HEK293T (cell line): ENCODE data around the gene NABP2.

Experiments used
- CTCF ChIA-PET: fragments of 350-600 bp; formaldehyde crosslinking; extraction: SDS; loops from one replicate; lab custom pipeline; 2021; ENCODE audit warnings: antibody characterized with exemption, inconsistent platforms; lab: Yijun Ruan, JAX
- POLR2A ChIA-PET: fragments of 350-600 bp; formaldehyde crosslinking; extraction: SDS; loops from one replicate; lab custom pipeline; 2020; ENCODE audit warnings: antibody characterized with exemption, inconsistent platforms; lab: Yijun Ruan, JAX
- DNase-seq: peaks from one replicate; pipeline ENCODE4 v3.0.0; 2012; ENCODE audit warnings: mixed read lengths; ENCODE audit errors: extremely low spot score
- ARNT ChIP-seq: fragments of 450-650 bp; IDR thresholded peaks from 2 replicates; pipeline ENCODE4 v1.6.1; 2017; ENCODE audit warnings: mild to moderate bottlenecking
- BHLHE40 ChIP-seq: fragments of 450-650 bp; IDR thresholded peaks from 2 replicates; pipeline ENCODE4 v1.6.1; 2016; ENCODE audit warnings: mild to moderate bottlenecking, moderate library complexity, borderline replicate concordance
- CTBP1 ChIP-seq: fragments of 450-650 bp; IDR thresholded peaks from 2 replicates; pipeline ENCODE4 v1.6.1; 2016; ENCODE audit warnings: borderline replicate concordance
- ELF4 ChIP-seq: fragments of 450-650 bp; IDR thresholded peaks from 2 replicates; pipeline ENCODE4 v1.6.1; 2017; ENCODE audit warnings: antibody characterized with exemption
- FOXA1 ChIP-seq: fragments of 450-650 bp; IDR thresholded peaks from 2 replicates; pipeline ENCODE4 v1.6.1; 2016; ENCODE audit warnings: mild to moderate bottlenecking
- FOXK2 ChIP-seq: fragments of 450-650 bp; IDR thresholded peaks from 2 replicates; pipeline ENCODE4 v1.6.1; 2016; ENCODE audit warnings: mild to moderate bottlenecking
- FOXM1 ChIP-seq: fragments of 450-650 bp; IDR thresholded peaks from 2 replicates; pipeline ENCODE4 v1.6.1; 2017; ENCODE audit warnings: mild to moderate bottlenecking, borderline replicate concordance
- HDGF ChIP-seq: fragments of 450-650 bp; IDR thresholded peaks from 2 replicates; pipeline ENCODE4 v1.6.1; 2017; ENCODE audit warnings: antibody characterized with exemption, borderline replicate concordance
- L3MBTL2 ChIP-seq: fragments of 450-650 bp; conservative IDR thresholded peaks from 2 replicates; pipeline ENCODE4 v1.6.1; 2016; ENCODE audit warnings: mild to moderate bottlenecking
- LEF1 ChIP-seq: fragments of 450-650 bp; IDR thresholded peaks from 2 replicates; pipeline ENCODE4 v1.6.1; 2017; ENCODE audit warnings: mild to moderate bottlenecking, borderline replicate concordance
- NFRKB ChIP-seq: fragments of 450-650 bp; IDR thresholded peaks from 2 replicates; pipeline ENCODE4 v1.6.1; 2016; ENCODE audit warnings: mild to moderate bottlenecking, moderate library complexity
- SP1 ChIP-seq: fragments of 450-650 bp; IDR thresholded peaks from 2 replicates; pipeline ENCODE4 v1.6.1; 2017
- SUZ12 ChIP-seq: fragments of 450-650 bp; IDR thresholded peaks from 2 replicates; pipeline ENCODE4 v1.6.1; 2016; ENCODE audit warnings: mild to moderate bottlenecking
- TARDBP ChIP-seq: fragments of 450-650 bp; IDR thresholded peaks from 2 replicates; pipeline ENCODE4 v1.6.1; 2016
- ZNF384 ChIP-seq: fragments of 450-650 bp; IDR thresholded peaks from 2 replicates; pipeline ENCODE4 v1.6.1; 2016
- TF ChIP-seq, protein P1 (sequence below): fragments of 450-650 bp; IDR thresholded peaks from 2 replicates; pipeline ENCODE4 v1.6.1; 2016

The NABP2 gene

DNA sequence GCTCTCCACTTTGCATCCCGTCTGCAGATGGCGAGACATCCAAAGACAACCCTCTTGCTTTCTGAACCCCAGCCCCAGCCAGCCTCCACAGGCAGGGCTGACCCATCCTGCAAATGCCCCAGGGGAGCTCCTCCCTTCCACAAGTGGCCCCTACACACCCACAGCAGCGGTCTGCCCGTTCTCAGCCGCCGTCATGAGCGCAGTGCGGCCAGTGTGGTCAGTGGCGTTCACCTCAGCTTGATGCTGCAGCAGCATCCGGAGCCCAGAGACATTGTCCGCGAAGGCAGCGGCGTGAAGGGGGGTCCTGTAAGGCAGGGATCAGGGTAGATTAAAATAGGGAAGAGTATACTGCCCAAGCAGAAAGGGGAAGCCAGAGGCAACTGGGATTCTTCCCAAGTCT, 20.4 kb downstream of the NABP2 start:
- ChIA-PET CTCF (interaction anchor here (0.7 to 1.4 kb wide), 2 partner anchors 8 to 126 kb away, joined by 3 read pairs; partner anchors contain the start of gene ZC3H10), POLR2A (interaction anchor here (0.8 kb wide), 1 partner anchor 14 kb away, joined by 3 read pairs; the partner anchor contains the start of gene ANKRD52)
- no peak for DNase-seq
- TF ChIP-seq LEF1, result no peak
- TF ChIP-seq TARDBP, result no peak
- TF ChIP-seq SUZ12, result no peak
- TF ChIP-seq NFRKB, result no peak
- TF ChIP-seq, protein P1, sequence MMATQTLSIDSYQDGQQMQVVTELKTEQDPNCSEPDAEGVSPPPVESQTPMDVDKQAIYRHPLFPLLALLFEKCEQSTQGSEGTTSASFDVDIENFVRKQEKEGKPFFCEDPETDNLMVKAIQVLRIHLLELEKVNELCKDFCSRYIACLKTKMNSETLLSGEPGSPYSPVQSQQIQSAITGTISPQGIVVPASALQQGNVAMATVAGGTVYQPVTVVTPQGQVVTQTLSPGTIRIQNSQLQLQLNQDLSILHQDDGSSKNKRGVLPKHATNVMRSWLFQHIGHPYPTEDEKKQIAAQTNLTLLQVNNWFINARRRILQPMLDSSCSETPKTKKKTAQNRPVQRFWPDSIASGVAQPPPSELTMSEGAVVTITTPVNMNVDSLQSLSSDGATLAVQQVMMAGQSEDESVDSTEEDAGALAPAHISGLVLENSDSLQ, result no peak
- TF ChIP-seq BHLHE40, result no peak
- TF ChIP-seq SP1, result no peak
- no peak for TF ChIP-seq ELF4
- TF ChIP-seq FOXM1, result no peak
- no peak for TF ChIP-seq ZNF384
- no peak for TF ChIP-seq HDGF
- no peak for TF ChIP-seq ARNT
- TF ChIP-seq L3MBTL2, result no peak

DNA sequence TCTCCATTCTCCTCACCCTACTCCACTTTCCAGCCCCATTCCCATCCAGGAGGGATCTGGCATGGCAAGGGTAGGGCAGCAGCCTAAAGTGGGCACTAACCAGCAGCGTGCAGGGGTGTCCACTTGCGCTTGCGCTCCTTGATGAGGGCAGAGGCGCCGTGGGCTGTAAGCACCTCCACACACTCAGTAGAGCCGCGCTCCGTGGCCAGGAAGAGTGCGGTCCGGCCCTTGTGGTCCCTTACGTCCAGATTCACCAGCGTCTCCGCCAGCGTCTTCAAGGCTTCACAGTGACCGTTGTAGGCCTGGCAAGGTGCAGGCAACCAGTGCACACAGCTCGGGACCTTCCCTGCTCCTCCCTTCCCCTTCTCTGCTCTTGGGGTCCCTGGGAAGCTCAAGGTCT, 23.8 kb downstream of the NABP2 start:
- no peak for DNase-seq
- POLR2A ChIA-PET, result interaction anchor here (1.3 to 4.5 kb wide), 3 partner anchors 10 to 112 kb away, joined by 4 to 14 read pairs (median 8); partner anchors contain the start of genes ANKRD52, RNF41 and STAT2
- no peak for TF ChIP-seq BHLHE40
- no peak for TF ChIP-seq L3MBTL2
- TF ChIP-seq, protein P1, result no peak
- no peak for TF ChIP-seq HDGF
- TF ChIP-seq FOXK2, result no peak
- no peak for TF ChIP-seq SP1
- no peak for TF ChIP-seq SUZ12
- no peak for TF ChIP-seq TARDBP
- TF ChIP-seq FOXM1, result no peak
- TF ChIP-seq ARNT, result no peak
- TF ChIP-seq NFRKB, result no peak
- no peak for TF ChIP-seq CTBP1
- TF ChIP-seq ZNF384, result no peak
- TF ChIP-seq FOXA1, result no peak
- CTCF ChIA-PET, result interaction anchor here (0.6 to 1.2 kb wide), 2 partner anchors 9 to 10 kb away, joined by 3 to 5 read pairs; partner anchors contain the start of gene ANKRD52

DNA sequence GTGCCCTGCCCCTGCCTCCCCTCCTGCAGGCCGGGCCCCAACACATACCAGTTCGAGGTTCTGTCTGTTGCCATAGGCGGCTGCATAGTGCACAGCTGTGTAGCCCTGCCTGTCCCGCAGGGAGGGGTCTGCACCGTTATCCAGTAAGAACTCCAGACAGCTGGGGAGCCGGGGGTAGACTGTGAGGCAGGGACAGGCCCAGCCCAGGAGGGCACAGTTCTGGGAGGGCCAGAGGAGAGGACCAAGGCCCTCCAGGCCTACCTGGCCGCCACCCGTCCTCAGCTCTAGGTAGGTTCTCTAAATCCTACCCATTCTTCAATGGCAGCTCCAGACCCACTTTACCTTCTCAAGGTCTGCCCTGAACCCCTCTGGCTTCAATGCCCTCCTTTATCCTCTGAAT, 24.6 kb downstream of the NABP2 start:
- ChIA-PET POLR2A (interaction anchor here (3.2 to 4.5 kb wide), 2 partner anchors 9 to 27 kb away, joined by 8 to 14 read pairs; partner anchors contain the start of genes ANKRD52 and RNF41), CTCF (no interaction called here)
- TF ChIP-seq, protein P1, result no peak
- TF ChIP-seq ELF4 (no peak), BHLHE40 (no peak), ARNT (no peak), FOXK2 (no peak)
- DNase-seq, result no peak

DNA sequence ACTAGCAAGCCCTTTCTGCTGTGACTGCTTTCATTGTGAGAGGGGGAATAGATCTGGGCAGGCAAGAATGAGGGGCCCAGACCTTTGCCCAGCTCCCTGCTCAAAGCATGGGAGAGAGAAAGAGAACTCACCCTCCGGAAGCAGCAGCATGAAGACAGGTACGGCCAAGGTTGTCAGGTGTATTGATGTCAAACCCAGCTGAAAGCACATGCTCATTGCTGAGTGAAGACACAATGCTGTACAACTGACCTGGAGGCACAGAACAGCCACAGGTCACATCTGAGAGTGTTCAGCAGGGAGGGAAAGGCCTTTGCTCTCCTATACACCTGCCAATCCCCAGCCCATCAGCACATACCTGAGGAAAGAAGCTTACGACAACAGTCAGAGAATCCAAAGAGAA, 28.5 kb downstream of the NABP2 start:
- POLR2A ChIA-PET, result interaction anchor here (1.8 kb wide), 1 partner anchor 14 kb away, joined by 8 read pairs; the partner anchor contains the start of gene COQ10A
- TF ChIP-seq SUZ12 (no peak), TARDBP (no peak), BHLHE40 (no peak)
- CTCF ChIA-PET, result no interaction called here
- no peak for DNase-seq

DNA sequence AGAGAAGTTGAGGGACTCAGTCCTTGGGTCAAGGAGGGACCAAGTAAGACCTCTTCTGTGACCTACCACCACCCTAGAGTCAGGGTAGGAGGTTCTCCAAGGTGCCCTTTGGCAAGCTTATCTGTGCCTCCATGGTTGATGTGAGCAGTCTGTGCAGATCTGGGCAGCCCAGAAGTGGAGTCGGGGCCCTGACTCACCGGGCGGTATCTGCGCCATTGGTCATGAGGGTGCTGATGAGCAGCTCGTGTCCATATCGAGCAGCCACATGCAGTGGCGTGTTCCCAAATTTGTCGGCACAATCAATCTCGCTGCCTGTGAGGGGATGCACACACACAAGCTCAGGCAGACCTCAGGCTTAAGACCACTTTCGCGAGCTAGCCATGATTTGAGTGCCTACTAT, 28.9 kb downstream of the NABP2 start:
- DNase-seq, result no peak
- ChIA-PET CTCF (no interaction called here), POLR2A (interaction anchor here (1.8 kb wide), 1 partner anchor 14 kb away, joined by 8 read pairs; the partner anchor contains the start of gene COQ10A)
- TF ChIP-seq SP1 (no peak), FOXA1 (no peak), FOXM1 (no peak), ZNF384 (no peak), FOXK2 (no peak), ELF4 (no peak), ARNT (no peak), LEF1 (no peak), BHLHE40 (no peak), TARDBP (no peak), HDGF (no peak), CTBP1 (no peak), SUZ12 (no peak)
- TF ChIP-seq, protein P1, result no peak

DNA sequence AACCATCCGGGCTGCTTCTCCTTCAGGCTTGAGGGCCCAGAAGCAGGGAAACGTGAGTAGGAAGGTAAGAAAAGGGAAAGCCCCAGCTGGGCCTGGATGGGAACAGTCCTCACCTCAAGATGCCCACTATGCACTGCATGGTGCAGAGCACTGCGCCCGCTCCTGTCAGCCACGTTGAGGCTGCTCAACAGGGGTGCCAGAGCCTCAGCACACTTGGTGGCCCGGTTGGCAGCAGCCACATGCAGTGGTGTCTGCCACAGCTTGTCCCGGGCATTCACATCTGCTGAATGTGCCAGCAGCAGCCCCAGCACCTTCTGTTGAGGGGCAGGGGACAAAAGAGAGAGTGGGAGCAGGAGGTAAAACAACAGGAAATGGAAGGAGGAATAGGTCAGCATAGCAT, 31.5 kb downstream of the NABP2 start:
- TF ChIP-seq NFRKB (no peak), SP1 (no peak), FOXM1 (no peak), FOXK2 (no peak), SUZ12 (no peak), FOXA1 (no peak), BHLHE40 (no peak), L3MBTL2 (no peak), ZNF384 (no peak), CTBP1 (no peak), ELF4 (no peak), HDGF (no peak), TARDBP (no peak)
- TF ChIP-seq, protein P1, result no peak
- ChIA-PET CTCF (interaction anchor here (0.8 kb wide), 1 partner anchor 1562 kb away, joined by 3 read pairs; no protein-coding TSS in a partner anchor), POLR2A (interaction anchor here (3.2 kb wide), 1 partner anchor 11 kb away, joined by 17 read pairs; the partner anchor contains the start of gene COQ10A)
- no peak for DNase-seq
